Stimulated activated CD4-positive, alpha-beta T cell treated with anti-CD3 and anti-CD28 coated beads, Interleukin-1b, Interleukin-23, amount 100 ng/mL, for 1 hour (primary cell): Measurements from ENCODE around the gene RBFOX2.

Experiments used
- DNase-seq, 2 donors: peaks; one replicate each; pipeline ENCODE4 v3.0.0-alpha.2; 2020; ENCODE audit warnings: low read depth in 2 of 2

Gene RBFOX2

DNA sequence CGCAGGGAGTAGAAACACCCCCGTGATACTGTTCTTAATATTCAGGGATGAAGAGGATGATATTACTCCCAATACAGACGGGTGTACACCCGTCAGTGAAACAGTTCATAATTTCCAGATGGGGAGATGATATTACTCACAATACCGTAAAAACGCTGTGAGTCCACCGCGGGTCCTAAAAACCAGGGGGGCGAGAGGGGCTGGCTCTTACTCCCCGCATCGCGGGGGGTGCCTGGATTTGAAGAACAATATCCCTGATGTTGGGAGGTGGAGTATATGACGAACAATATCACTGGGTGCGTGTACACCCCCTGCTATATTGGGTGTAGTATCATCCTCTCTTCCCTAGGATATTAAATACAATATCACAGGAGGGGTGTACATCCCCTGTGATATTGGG lies 331.5 kb downstream of the RBFOX2 start:
- DNase-seq = no peak

DNA sequence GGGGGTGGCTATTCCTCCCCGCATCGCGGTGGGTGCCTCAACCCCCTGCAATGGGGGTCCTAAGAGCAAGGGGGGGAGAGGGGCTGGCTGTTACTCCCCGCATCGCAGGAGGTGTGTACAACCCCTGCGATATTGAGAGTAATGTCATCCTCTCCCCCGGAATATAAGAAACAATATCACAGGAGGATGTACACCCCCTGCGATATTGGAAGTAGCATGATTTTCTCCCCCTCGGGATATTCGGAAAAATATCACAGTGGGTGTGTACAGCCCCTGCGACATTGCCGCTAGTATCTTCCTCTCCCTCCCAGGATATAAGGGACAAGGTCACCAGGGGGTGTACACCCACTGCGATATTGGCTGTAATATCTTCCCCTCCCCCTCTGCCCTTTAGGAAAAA lies 333.4 kb downstream of the RBFOX2 start:
- DNase-seq = no peak

DNA sequence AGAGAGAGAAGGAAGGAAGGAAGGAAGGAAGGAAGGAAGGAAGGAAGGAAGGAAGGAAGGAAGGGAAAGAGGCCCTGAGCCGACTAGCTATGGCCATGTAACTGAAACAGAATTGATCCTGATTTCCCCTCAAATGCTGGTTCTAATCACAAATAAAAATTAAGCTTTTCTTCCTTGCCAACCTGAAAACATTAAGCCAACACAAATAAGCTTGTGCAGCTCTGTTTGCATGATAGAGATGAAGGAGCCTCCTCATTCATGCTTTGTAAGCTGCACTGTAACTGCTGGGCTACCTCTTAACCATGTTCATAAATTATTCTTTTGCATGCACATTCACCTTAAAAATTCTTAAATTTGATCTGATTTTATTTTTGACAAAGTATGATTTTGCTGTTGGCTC lies 338.6 kb downstream of the RBFOX2 start:
- DNase-seq = no peak

DNA sequence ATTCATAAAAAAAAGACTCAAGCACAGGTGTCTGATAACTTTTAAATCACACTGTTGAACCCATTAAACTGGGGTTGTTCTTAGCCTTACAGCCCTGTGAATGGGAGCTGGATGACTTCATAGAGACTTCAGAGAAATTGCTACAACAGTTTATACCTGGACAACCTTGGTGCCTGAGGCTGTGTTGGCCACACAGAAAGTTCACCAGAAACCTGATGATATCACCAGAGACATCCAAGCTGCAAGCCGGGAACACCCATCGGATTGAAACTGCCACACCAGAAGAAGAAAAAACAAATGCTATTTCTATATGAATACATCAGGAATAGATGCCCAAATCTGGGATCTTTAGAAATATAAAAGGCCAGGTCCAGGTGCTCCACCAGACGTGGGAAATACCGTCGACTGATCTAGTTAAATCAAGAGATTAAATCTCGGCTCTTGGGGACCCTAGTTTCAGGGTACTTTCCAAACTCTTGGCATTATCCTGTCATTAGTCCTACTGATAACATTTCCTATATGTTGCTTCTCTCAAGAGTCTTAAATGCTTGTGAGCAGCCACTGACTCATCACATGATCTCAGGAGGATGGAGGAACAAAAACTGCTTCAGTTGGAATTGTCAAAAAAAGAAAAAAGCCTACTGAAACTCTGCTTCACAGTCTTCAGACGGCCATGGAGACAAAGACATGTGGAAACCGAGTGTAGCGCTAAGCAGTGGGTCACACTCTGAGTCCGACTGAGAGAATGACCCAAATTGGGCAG lies 339.5 kb downstream of the RBFOX2 start:
- no peak for DNase-seq
